ENCODE results near the gene TSPAN14.
"Not testable (repeated sequence)": the region's sequence is repeated elsewhere in the genome, so short reads cannot be mapped to it uniquely, and the experiment has no call there.

The TSPAN14 gene

DNA sequence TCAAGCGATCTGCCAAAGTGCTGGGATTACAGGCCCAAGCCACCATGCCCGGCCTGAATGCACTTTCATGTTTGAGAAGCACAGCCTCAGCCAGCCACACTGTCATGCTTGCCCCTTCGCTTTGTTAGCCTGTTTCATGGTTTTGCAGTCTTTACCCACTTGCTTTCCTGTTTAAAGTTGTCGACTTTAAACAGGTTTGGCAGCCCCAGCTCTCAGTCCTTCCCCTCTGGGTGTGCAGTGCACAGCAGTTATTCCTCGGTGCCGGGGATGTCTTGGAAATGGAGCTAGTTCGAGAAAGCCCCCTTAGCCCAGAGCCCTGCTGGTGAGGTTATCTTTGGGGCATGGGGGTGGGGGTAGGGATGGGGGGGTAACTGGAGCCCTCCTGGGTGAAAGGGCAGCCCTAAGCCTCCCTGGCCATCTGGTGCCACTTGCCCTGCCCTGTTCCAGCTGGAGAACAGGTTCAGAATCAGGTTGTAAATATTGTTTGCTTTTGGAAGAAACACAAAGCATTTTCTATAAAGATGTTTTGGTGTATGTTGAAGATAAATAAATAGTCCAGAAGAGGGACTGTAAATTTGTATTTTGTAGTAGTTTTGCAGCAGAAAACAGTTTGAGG is 14.8 kb downstream of the TSPAN14 start:
- no peak for DNase-seq (ENCODE audit: low spot score)

DNA sequence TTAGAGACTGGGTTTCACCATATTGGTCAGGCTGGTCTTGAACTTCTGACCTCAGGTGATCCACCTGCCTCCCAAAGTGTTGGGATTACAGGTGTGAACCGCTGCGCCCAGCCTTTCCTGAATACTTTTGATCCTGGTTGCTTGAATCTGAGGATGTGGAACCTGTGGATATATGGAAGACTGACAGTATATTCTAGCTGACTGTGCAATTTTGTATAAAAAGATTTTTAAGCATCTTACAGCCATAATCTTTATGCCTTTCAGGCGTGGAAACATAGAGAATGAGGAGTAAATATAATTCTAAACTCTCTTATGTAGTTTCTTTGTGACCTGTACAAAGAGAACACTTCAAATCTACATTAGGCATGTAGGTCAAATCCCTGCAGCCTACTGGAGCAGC is 16.2 kb downstream of the TSPAN14 start:
- no peak for DNase-seq (ENCODE audit: low spot score)

DNA sequence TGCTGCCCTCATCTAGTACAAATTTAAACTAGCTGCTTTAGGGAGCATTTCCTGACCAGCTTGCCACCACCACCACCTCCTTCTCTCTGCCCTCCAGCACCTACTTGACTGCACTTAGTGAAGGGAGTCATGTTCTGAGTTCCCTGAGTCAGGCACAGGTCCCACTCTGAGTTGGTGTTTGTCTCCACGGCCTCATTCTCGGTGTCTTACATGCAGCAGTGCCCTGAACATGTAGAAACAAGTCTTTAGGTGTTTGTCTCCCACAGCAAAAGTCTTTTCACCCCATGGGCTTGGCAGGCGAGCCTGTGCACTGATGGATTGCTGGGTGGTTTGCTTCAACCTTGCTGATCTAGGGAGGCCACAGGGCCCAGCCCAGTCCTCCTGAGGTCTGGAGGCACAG is 16.9 kb downstream of the TSPAN14 start:
- DNase-seq (ENCODE audit: low spot score): no peak

DNA sequence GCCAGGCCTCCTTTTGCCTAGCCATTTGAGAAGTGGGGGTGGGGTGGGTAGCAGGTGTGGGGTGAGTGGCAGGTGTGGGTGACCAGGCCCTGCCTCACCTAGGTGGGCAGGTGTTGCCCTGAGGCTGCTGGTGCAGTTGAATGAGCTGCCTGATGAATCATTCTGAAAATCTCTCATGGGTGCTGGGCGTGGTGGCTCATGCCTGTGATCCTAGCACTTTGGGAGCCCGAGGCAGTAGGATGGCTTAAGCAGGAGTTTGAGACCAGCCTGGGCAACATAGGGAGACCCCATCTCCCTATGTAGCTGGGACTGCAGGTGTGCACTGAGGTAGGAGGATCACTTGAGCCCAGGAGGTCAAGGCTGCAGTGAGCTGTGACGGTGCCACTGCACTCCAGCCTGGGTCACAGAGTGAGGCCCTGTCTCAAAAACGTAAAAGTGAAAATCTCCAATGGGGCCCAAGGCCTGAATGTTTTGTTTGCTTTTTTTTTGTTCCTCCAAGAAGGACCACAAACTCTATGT is 17.7 kb downstream of the TSPAN14 start:
- DNase-seq (ENCODE audit: low spot score): no peak

DNA sequence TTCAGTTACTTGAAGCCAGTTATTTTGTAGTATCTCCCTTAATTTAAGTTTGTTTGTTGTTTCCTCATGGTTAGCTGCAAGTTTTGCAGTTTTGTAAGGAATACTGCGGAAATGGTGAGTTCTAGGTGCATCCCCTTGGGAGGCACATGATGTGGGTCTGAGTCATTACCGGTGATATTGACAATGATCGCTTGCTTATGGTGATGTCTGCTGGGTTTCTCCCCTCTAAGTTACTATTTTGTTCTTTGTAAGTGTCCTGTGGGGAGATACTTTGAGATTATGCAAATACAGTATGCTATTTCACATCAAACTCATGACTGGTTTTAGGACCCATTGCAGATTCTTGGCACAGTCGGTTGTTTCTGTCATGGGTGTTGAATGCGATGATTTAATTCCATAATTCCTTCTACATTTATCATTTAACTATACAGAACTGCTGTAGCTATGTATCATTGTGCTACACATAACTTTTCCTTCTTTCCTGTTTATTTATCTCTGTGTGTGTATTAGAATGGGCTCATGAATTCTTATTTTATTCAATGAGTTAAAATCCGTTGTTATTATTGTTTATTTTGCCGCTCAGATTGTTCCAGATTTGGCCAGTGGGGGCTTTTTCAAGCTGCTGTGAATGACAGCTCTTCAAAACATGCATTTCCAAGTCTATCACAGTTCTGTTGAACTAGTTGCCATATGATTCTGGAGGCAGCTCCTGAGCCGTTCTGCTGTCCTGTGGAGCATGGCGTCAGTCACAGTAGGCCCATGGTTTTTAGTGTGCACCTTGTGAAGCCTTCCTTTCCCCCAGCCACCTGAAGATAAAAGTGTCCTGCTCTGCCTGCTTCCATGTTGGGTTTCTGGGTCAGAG is 18.4 kb downstream of the TSPAN14 start:
- no peak for DNase-seq (ENCODE audit: low spot score)

DNA sequence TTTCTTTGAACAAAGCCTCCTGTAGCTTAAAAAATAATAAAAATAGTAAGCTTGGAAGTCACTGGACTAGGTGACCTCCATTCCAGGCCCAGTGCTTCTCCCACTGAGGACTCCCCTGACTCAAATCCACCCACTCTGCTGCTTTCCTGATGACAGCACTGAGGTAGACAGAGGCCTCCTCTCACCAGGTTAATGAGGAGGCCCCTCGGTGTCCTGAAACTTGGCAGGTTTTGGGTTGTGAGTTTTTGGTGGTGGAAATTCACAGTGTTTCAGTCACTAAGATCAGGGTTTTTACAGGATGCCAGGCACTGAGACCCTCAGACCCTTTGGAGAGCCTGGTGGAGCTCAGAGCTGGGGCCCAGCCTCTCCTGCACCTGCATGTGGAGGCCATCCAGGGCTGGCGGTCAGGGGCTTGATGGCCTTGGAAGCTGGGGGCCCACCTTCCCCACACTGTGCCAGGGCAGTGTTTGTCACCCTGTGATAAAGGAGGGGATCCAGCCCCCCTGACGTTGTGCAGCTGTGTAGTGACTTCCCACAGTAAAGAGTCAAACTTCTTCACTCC is 19.1 kb downstream of the TSPAN14 start:
- DNase-seq (ENCODE audit: low spot score): no peak

DNA sequence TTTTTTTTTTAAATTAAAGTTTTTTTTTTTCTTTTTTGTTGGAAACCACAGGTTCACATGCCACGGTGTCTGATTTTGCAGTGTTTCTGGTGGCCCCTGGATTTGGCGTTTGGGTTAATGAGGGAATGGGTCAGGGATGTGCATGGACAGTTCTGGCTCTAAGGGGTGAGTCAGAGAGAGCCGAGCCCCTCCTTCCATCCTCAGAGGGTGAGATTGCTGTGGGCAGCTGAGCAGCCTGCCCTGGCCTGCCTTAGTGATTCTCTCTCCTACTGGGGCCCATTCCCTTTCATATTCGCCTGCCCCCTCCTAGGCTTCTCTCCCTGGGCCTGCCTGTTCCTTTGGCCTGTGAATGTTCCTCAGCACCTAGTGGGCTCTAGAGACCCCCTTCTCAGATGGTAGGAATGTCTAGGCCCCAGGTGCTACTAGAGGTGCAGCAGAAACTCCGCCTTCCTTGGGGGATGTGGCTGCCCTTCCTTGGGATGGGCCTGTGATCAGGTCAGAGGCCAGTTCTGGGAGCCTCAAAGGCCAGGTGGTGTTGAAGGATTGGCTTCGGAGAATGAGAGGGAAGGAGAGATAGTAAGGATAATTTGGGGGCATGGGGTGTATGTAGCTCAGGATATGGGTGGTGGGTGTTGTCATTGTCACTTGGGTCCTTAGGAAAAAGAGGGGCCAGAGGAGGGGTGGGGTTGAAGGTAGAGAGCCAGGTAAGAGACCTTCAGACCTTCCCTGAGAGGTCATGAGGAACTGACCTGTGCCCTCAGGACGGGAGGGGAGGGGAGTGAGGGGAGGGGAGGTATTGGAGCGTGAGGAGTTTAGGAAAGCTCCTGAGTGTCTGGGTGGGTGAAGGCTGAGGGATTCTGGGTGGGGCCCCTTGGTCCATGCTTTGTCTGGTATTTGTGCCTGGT is 19.8 kb downstream of the TSPAN14 start:
- no peak for DNase-seq (ENCODE audit: low spot score)

DNA sequence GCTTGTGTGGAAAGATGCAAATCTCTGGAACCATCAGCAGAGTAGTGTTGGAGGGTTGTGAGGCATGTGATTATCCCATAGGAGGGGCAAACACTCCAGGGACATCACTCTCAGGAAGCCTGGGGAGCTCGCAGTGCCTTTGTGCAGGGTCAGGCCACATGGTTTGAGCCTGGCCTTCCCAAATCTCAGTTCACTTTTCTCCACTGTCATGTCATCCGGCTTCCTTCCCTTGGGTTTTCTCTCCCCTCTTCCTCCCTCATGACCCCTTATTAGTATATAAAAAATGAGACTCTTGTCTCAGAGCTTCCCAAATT is 20.4 kb downstream of the TSPAN14 start:
- DNase-seq (ENCODE audit: low spot score): no peak

DNA sequence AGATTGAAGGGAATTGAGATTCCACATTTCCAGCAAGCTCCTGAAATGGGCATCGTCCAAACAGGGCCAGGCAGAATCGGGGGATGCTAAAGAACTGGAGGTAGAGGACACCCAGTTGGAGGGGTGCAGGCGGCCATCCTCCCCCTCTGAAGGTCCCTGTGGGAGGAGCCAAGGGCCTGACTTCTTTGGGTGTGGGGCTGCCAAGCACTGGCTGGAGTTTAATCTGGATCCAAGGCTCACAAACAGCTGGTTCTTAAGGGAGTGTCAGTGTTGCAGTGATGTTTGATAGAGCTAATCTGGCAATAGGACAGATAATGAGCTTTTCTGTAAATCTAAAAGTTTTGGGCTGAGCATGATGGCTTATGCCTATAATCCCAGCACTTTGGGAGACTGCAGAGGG is 20.8 kb downstream of the TSPAN14 start:
- no peak for DNase-seq (ENCODE audit: low spot score)

DNA sequence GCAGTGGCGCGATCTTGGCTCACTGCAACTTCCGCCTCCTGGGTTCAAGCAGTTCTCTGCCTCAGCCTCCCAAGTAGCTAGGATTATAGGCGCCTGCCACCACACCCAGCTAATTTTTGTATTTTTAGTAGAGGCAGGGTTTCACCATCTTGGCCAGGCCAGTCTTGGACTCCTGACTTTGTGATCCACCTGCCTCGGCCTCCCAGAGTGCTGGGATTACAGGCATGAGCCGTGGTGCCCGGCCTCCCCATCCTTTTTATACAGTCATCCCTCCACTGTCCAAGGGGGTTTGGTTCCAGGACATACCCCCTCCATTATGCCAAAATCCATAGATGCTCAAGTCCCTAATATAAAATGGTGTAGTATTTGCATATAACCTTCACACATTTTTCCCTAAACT is 21.5 kb downstream of the TSPAN14 start:
- not testable (repeated sequence) for DNase-seq (ENCODE audit: low spot score)

DNA sequence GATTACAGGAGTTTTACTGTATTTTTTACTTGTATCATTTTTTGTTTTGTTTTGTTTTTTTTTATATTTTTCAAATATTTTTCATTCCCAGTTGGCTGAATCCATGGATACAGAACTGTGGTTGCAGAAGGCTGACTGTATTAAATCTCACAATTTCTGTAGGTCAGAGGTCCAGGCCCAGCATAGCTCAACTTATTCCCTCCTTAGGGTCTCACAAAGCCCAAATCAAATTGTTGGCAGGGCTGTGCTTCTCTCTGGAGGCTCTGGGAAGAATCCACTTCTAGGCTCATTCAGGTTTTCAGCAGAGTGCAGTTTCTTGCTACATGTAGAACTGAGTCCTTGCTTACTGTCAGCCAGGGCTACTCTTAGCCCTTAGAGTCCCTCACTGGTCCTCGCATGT is 22.6 kb downstream of the TSPAN14 start:
- DNase-seq (ENCODE audit: low spot score): no peak

DNA sequence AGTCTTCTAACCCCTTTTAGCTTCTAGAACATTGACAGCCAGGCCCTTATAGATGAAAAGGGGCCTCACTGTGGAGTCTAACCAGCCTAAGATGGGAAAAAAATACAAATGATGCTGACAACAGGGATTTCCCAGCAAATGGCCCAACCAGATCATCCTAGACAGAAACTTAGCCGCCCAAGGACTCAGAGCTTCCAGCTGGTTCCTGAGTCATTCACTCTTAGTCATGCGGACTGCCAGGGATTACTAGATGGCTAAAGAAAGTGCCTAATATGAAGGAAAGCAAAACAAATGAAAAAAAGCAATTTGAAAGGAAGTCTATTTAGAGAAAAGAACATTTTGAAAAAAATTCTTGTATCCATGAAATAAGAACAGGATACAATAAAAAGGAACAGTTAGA is 23.7 kb downstream of the TSPAN14 start:
- no peak for DNase-seq (ENCODE audit: low spot score)

DNA sequence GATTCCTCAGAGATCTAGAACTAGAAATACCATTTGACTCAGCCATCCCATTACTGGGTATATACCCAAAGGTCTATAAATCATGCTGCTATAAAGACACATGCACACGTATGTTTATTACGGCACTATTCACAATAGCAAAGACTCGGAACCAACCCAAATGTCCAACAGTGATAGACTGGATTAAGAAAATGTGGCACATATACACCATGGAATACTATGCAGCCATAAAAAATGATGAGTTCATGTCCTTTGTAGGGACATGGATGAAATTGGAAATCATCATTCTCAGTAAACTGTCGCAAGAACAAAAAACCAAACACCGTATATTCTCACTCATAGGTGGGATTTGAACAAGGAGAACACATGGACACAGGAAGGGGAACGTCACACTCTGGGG is 26.3 kb downstream of the TSPAN14 start:
- DNase-seq (ENCODE audit: low spot score): not testable (repeated sequence)

DNA sequence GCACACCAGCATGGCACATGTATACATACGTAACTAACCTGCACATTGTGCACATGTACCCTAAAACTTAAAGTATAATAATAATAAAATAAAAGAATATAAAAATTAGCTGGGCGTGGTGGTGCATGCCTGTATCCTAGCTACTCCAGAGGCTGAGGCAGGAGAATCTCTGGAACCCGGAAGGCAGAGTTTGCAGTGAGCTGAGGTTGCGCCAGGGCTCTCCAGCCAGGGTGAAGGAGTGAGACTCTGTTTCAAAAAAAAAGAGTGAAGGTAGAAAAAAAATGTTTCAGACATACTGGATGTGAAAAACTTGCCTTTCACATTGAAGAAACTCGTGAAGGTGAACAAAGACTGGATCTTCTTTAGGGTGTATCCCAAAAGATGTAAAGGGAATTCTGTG is 26.7 kb downstream of the TSPAN14 start:
- DNase-seq (ENCODE audit: low spot score): no peak

DNA sequence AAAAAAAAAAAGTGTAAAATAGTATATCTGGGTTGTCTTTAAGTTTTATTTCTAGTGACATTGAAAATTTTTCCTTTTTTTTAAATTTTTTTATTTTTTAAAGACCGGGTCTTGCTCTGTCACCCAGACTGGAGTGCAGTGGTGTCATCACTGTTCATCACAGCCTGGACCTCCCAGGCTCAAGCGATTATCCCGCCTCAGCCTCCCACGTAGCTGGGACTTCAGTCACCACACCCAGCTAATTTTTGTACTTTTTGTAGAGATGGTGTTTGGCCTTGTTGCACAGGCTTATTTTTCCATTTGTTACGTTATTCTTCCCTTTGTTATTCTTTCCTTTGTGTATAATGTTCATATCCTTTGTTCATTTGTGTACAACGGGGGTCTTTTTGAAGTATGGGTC is 30.1 kb downstream of the TSPAN14 start:
- no peak for DNase-seq (ENCODE audit: low spot score)

DNA sequence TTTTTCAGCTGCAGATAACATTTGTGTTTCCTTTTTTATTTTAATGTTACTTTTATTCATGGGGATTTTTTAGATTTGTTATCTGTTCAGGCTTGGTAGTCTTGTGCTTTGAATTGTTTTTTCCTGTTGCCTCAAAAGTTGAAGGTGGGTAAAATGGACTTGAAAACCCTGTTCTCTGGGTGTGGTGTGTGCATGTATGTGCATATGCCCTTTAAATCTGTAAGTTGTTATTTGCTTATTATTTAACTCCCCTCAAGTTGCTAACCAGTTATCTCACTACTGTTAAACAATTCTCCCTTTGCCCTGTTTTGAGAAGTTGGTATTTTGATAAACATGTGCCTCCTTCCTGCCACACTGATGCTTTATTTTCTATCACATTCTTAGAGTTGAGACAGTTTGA is 30.6 kb downstream of the TSPAN14 start:
- DNase-seq (ENCODE audit: low spot score): no peak

DNA sequence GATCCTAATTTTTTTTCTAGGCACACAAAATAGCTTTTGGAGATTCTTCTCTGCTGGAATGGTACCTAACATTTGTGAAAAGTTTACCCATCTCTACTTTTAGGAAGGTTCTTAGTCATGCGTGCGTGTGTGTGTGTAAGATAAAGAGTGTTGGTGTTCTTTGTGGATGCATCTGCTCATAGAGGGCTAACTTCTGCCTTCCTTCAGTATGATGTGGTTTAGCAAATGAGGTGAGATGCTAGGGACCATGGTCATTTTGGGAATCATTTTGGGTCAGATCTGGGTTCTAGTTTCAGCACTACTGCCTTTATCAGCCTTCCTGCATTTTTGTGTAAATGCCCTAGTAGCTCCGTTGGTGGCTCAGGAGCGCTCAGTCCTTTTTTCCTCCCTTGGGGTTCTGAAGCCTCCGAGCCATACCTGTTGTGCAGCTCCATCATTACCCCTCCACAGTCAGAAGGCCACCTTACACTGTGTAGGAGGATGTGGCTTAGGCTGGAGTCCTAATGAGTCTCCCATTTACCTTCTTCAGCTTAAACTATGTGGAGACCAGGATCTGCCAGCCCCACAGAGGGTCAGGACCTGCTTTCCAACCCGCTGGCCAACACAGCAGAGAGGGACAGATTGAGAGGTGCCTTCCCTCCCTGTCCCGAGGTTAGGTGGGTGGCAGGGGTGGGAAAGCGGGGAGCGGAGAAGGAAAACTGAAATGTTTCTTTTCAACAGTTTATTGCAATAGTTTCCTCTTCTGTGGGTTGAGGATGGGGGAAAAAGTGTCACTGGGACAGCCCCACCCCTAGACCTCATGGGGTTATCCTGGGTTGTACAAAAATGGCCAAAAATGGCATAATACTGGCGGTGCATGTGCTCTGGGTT is 31.2 kb downstream of the TSPAN14 start:
- no peak for DNase-seq (ENCODE audit: low spot score)

DNA sequence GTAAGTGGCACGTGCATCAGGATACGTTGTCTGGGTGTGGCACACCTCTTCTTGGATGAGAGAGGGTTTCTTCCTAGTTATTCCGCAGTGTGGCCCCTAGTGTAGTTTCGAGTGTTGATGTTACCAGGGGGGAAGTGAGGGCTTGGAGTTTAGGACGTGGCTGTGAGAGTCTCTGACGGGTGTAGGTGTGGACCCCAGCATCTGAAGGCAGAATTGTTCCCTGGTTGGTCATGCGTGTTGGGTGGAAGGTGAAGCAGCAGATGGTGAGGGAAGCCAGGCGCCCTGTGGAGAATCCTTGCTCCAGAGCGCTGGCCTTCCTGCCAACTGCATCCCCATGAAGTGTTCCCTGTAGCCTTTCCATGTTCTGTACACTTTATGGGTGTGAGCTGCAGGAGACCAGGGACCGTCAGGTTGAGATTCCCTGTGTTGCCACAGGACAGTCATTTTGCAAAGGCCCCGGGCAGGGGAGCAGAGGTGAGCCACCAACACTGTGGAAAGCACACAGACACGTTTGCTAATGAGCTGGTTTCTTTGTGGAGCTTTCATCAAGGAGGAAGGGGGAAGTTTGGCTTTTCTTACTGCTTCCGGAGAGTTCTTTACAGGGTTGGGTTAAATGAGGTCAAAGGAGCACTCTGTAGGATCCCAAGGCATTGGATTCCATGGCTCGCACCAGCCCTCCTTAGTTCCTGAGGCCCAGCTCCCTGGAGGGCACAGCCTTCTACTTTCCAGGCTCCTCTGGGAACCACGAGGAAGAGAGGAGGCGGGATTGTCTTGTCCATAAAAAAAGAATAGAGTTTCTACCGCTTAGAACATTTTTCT is 32.0 kb downstream of the TSPAN14 start:
- DNase-seq (ENCODE audit: low spot score): no peak

DNA sequence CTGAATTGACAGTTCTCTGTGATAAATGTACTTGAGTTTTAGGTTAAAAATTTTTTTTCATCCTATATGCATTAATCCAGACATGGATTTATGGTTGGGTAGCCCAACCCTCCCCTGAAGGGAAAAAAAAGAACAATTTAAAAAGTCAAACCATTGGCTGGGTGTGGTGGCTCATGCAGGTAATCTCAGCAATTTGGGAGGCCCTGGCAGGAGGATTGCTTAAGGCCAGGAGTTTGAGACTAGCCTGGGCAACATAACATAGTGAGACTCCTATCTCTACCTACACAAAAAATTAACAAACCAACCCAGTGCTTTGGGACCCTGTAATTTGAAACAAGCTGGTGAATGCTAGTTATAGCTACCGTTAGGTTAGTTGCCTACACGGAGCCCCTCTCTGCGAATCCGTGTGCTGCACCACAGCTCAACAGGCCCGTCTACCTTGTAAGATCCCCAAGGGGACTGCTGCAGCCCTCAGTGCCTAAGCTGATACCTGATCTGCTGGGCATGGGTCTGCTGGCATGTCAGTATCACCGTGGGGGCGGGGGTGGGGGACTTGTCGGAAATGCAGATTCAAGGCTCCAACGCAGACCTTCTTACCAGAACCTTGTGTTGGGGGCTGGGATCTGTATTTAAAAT is 32.8 kb downstream of the TSPAN14 start:
- no peak for DNase-seq (ENCODE audit: low spot score)

DNA sequence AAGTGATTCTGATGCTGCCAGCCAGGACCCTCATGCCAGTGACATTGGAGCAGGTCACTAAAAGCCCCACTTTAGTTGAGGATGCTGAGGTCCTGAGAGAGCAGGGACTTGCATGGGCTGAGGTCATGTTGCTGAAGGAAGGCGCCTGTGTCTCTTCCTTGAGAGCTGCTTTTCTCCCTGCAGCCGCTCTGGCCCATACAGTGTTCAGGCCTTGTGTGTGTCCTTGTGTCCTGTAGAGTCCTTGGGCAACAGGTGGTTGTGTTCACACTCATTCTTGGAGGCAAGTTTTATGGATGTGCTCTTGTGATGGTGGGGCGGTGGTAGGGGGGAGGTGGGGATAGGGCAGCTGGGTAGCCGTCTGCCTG is 33.3 kb downstream of the TSPAN14 start:
- DNase-seq (ENCODE audit: low spot score): no peak
